K562 (cell line): ENCODE results near the gene SRBD1. TPM values are rescaled to one million over a fixed set of nuclear protein-coding genes. Genes with fewer than 3 reads are reported as not detected.

Source experiments
- ATAC-seq: fragments of 200-7000 bp; cut with Tn5 transposase; 3 replicates; pipeline ENCODE4 v1.9.1; 2020; ENCODE audit warnings: moderate library complexity
- BruUV-seq: library from RNA; stranded (reverse); fragments of 400-500 nt; replicated peaks from 2 replicates; lab custom pipeline; 2021; lab: Mats Ljungman, UMichigan
- CTCF ChIA-PET: fragments of 300-600 bp; formaldehyde crosslinking; extraction: SDS; loops from one replicate; lab custom pipeline; 2021; ENCODE audit warnings: low intra/inter-chr PET ratio; lab: Yijun Ruan, JAX
- POLR2A ChIA-PET: fragments of 300-600, 350-650 bp; sonication (Branson Sonifier 250); formaldehyde crosslinking; extraction: SDS; loops from one replicate; lab custom pipeline; 2021; ENCODE audit warnings: antibody characterized with exemption, inconsistent platforms; lab: Yijun Ruan, JAX
- DNase-seq, 4 experiments: peaks; one replicate each; pipeline versions ENCODE4 v3.0.0 to v3.0.0-alpha.2; 2011 to 2018; ENCODE audit warnings: low spot score in 3 of 4, mixed read lengths in 3 of 4; ENCODE audit errors: extremely low read depth in 1 of 4
- FAIRE-seq: peaks from 2 replicates; lab custom pipeline; 2011; peaks lifted over from hg19 to GRCh38; lab: Jason Lieb, UNC
- H2AFZ ChIP-seq: 2 replicates; pipeline ENCODE4 v1.6.0; 2011; ENCODE audit warnings: low read depth, low read length, control low read depth, inconsistent platforms
- H3K27ac ChIP-seq: fragments of 200-600 bp; 3 replicates; pipeline ENCODE4 v1.8.0; 2011; ENCODE audit warnings: low read depth, mild to moderate bottlenecking, control low read depth, inconsistent platforms, low read length, moderate library complexity, mixed read lengths; ENCODE audit errors: extremely low read depth
- H3K27me3 ChIP-seq, 2 experiments: fragments of 300-600 bp in 1 of 2; 2 replicates in 1 of 2; 3 replicates in 1 of 2; pipeline versions ENCODE4 v1.6.0 to v1.8.0; 2011; ENCODE audit warnings: inconsistent platforms in 2 of 2, low read length in 2 of 2, mild to moderate bottlenecking in 1 of 2, mixed read lengths in 1 of 2, moderate library complexity in 1 of 2; ENCODE audit not compliant: control insufficient read depth in 2 of 2, insufficient read depth in 2 of 2
- H3K36me3 ChIP-seq: fragments of 300-600 bp; 3 replicates; pipeline ENCODE4 v1.8.0; 2011; ENCODE audit warnings: mild to moderate bottlenecking, low read length, inconsistent platforms; ENCODE audit not compliant: control insufficient read depth, insufficient read depth
- H3K4me1 ChIP-seq, 2 experiments: fragments of 200-600 bp in 1 of 2; replicated peaks in 1 of 2; 2 replicates in 1 of 2; 3 replicates in 1 of 2; pipeline versions ENCODE4 v1.5.1 to v1.8.0; 2011; ENCODE audit warnings: inconsistent platforms in 2 of 2, low read length in 2 of 2, mild to moderate bottlenecking in 1 of 2, mixed read lengths in 1 of 2, moderate library complexity in 1 of 2; ENCODE audit not compliant: control insufficient read depth in 2 of 2, insufficient read depth in 2 of 2
- H3K4me2 ChIP-seq: 2 replicates; pipeline ENCODE4 v1.6.1; 2011; ENCODE audit warnings: low read length, control low read depth, inconsistent platforms, mixed read lengths; ENCODE audit not compliant: insufficient read depth
- H3K4me3 ChIP-seq: fragments of 200-600 bp; sonication (generic), shearing (Covaris generic); 2 replicates; pipeline ENCODE4 v1.5.1; 2016; ENCODE audit warnings: control low read depth, inconsistent platforms
- H3K79me2 ChIP-seq: fragments of 200-600 bp; 3 replicates; pipeline ENCODE4 v1.8.0; 2011; ENCODE audit warnings: low read length, inconsistent platforms; ENCODE audit not compliant: control insufficient read depth, insufficient read depth
- H3K9ac ChIP-seq, 2 experiments: 2 replicates each; pipeline versions ENCODE4 v1.6.0 to v1.6.1; 2011; ENCODE audit warnings: low read depth in 2 of 2, low read length in 2 of 2, control low read depth in 1 of 2, inconsistent platforms in 1 of 2, mild to moderate bottlenecking in 1 of 2, mixed read lengths in 1 of 2; ENCODE audit not compliant: insufficient read depth in 1 of 2
- H3K9me1 ChIP-seq: one replicate; pipeline ENCODE4 v1.6.0; 2011; ENCODE audit warnings: inconsistent platforms, mild to moderate bottlenecking, low read length, moderate library complexity; ENCODE audit not compliant: control insufficient read depth, insufficient read depth
- H3K9me3 ChIP-seq: replicated peaks from 2 replicates; pipeline ENCODE4 v1.5.1; 2011; ENCODE audit warnings: low read depth, low read length, inconsistent platforms; ENCODE audit not compliant: control insufficient read depth, insufficient read depth
- H4K20me1 ChIP-seq: replicated peaks from 2 replicates; pipeline ENCODE4 v1.6.1; 2011; ENCODE audit warnings: low read length, inconsistent platforms, mixed read lengths; ENCODE audit not compliant: control insufficient read depth, insufficient read depth
- CBX5 ChIP-seq: IDR thresholded peaks from 2 replicates; pipeline ENCODE4 v1.6.1; 2014; ENCODE audit warnings: low read depth, borderline replicate concordance
- E2F3 ChIP-seq: fragments of 250-450 bp; sonication (Bioruptor Pico); IDR thresholded peaks from 2 replicates; pipeline ENCODE4 v1.4.0; 2020; ENCODE audit warnings: mild to moderate bottlenecking
- E4F1 ChIP-seq: fragments of 250-450 bp; sonication (Bioruptor Pico); IDR thresholded peaks from 2 replicates; pipeline ENCODE4 v1.5.0; 2021; ENCODE audit warnings: mild to moderate bottlenecking, borderline replicate concordance
- MXI1 ChIP-seq: IDR thresholded peaks from 2 replicates; pipeline ENCODE4 v1.6.1; 2011; ENCODE audit warnings: low read depth, mild to moderate bottlenecking, improper control_type of control experiment, low read length
- NCOA4 ChIP-seq: fragments of 450-650 bp; IDR thresholded peaks from 2 replicates; pipeline ENCODE4 v1.6.1; 2018; ENCODE audit warnings: mild to moderate bottlenecking; ENCODE audit not compliant: partially characterized antibody
- NFATC3 ChIP-seq: fragments of 450-650 bp; IDR thresholded peaks from 2 replicates; pipeline ENCODE4 v1.6.1; 2017; ENCODE audit warnings: mild to moderate bottlenecking
- THAP7 ChIP-seq: fragments of 250-450 bp; sonication (Bioruptor Pico); IDR thresholded peaks from 2 replicates; pipeline ENCODE4 v1.5.0; 2021
- U2AF2 ChIP-seq: fragments of 200-400 bp; formaldehyde crosslinking; optimal IDR thresholded peaks from 2 replicates; pipeline ENCODE3; 2017; ENCODE audit warnings: low read depth, mild to moderate bottlenecking, low read length
- USF1 ChIP-seq: sonication (generic); formaldehyde crosslinking; IDR thresholded peaks from 2 replicates; pipeline ENCODE4 v1.9.0; 2022; ENCODE audit warnings: mild to moderate bottlenecking, missing genetic modification reagents
- ZMIZ1 ChIP-seq, 2 experiments: fragments of 150-350 bp in 1 of 2; IDR thresholded peaks; 2 replicates each; pipeline ENCODE4 v1.6.1; 2012 to 2016; ENCODE audit warnings: low read depth in 2 of 2, low read length in 2 of 2, mild to moderate bottlenecking in 1 of 2, moderate library complexity in 1 of 2
- ZNF140 ChIP-seq: fragments of 250-450 bp; sonication (Bioruptor Pico); IDR thresholded peaks from 2 replicates; pipeline ENCODE4 v1.8.0; 2021; ENCODE audit warnings: moderate library complexity, mild to moderate bottlenecking, inconsistent platforms
- whole genome bisulfite sequencing: fragments of 100-300 bp; shearing (Covaris generic); methylation state at CpG from one replicate; pipeline ENCODE4 v1.1.6; 2016; ENCODE audit warnings: low coverage, mixed read lengths; ENCODE audit not compliant: insufficient coverage; ENCODE audit errors: missing lambda C conversion rate; 5-methylcytosine and 5-hydroxymethylcytosine counted together
- in situ Hi-C: fragments of 300-500 bp; cut with MboI; formaldehyde crosslinking; loops from 4 replicates; pipeline ENCODE4 v1.15.0; 2018; ENCODE audit warnings: inconsistent platforms, mixed read lengths
- intact Hi-C: fragments of 100-400 bp; cut with micrococcal nuclease; formaldehyde crosslinking; loops from 2 replicates; pipeline ENCODE4 v1.14.2; 2022
- polyA plus RNA-seq, 8 experiments: library from polyadenylated mRNA; depleted of rRNA in 4 of 8; stranded (reverse) in 5 of 8; unstranded in 3 of 8; fragments of >200 nt; fragmentation: Nextera tagmentation in 2 of 8; fragmentation: Illumina TruSeq in 1 of 8; extraction: Ambion mirVana in 2 of 8; extraction: Trizol in 1 of 8; gene quantifications; 2 replicates each; pipeline versions ENCODE4 v1.2.1 to v1.2.3, GENCODE V29; 2011 to 2014; ENCODE audit warnings: inconsistent platforms in 1 of 8, missing spikeins in 1 of 8
- total RNA-seq, 7 experiments: library from RNA; depleted of rRNA in 6 of 7; stranded (reverse); fragments of >200 nt in 6 of 7; fragmentation: Illumina TruSeq in 2 of 7; extraction: Trizol in 2 of 7; gene quantifications; 2 replicates each; pipeline versions ENCODE4 v1.2.1 to v1.2.3, GENCODE V29; 2011 to 2021; ENCODE audit warnings: low replicate concordance in 1 of 7

Gene SRBD1
- total and polyA plus RNA-seq, 9 of the 15 experiments (the other 6 are each of a cell fraction or from before 2014, with no cell fraction given) = 6.9 to 23.2 (median 14.7) TPM

GRCh38 chr2:45406621-45407020 lies 204.4 kb downstream of the SRBD1 start (continued):
- TF ChIP-seq ZMIZ1 (IDR thresholded peaks at IDR 0.05; ENCODE audit: low read depth in 2 of 2, low read length in 2 of 2) (no peak), U2AF2 (no peak), NCOA4 (no peak)
- TF ChIP-seq, all 486 proteins: peak for 0

- WGBS = 73% methylated on average over 3 of the region's 3 CpGs
- no peak for FAIRE-seq
Measured at GRCh38 chr2:45404807-45405297, 206.2 kb downstream of the SRBD1 start.

More at GRCh38 chr2:45404807-45405297, 206.2 kb downstream of the SRBD1 start:
- Histone ChIP-seq H4K20me1 (no peaks in the 10 kb centered on the region), H3K4me2 (no peak overlapping the region)
- in situ Hi-C loops (no loop called here), intact Hi-C loops (no loop called here)
- no peak for TF ChIP-seq THAP7
- no peak for TF ChIP-seq ZNF140 (CRISPR knock-in tag)
- TF ChIP-seq USF1 = no peak
- no peak for TF ChIP-seq E4F1 (CRISPR knock-in tag)
- no peak for TF ChIP-seq E2F3 (CRISPR knock-in tag)
- no peak for TF ChIP-seq CBX5
- TF ChIP-seq MXI1 = no peak
- TF ChIP-seq NFATC3 = no peak
- TF ChIP-seq, all 486 proteins: peak for 0
- no peak for ATAC-seq
- no peak for DNase-seq
- CTCF ChIA-PET = no interaction called here
- Histone ChIP-seq H3K9me1 (no peaks in the 10 kb centered on the region), H3K4me1 (no peaks in the 10 kb centered on the region), H3K9me3 (no peaks in the 10 kb centered on the region), H3K27ac (no peak overlapping the region), H3K27me3 (no peaks in the 10 kb centered on the region), H3K4me3 (no peak overlapping the region), H3K36me3 (0 out of 3 replicates have a peak, but pooled peaks cover 2% of the 10 kb centered on the region), H2AFZ (no peak overlapping the region), H3K79me2 (no peaks in the 10 kb centered on the region), H3K9ac (no peak overlapping the region)
- BruUV-seq = no TSS peak
- POLR2A ChIA-PET = no interaction called here
